Activated CD4-positive, CD25-positive, alpha-beta regulatory T cell treated with anti-CD3 and anti-CD28 coated beads, Interleukin-2, amount 50 U/mL, for 24 hours (primary cell): Measurements from ENCODE around the gene USP15.

Experiments
- ATAC-seq, 2 donors: fragments of 150-1000 bp; cut with Tn5 transposase; one replicate each; pipeline ENCODE4 v1.10.0; 2021; ENCODE audit warnings: mild to moderate bottlenecking in 1 of 2, moderate library complexity in 1 of 2

USP15 gene

GRCh38 chr12:62285284-62285683 is 25.1 kb downstream of the USP15 start:
- no peak for ATAC-seq

- no peak for ATAC-seq
Measured at GRCh38 chr12:62288328-62288727, 28.1 kb downstream of the USP15 start.

- no peak for ATAC-seq
Measured at GRCh38 chr12:62290846-62291245, 30.6 kb downstream of the USP15 start.

- peak; percentile 65 to 73 for ATAC-seq
Measured at GRCh38 chr12:62291864-62292760, 31.9 kb downstream of the USP15 start.

GRCh38 chr12:62292761-62293344 is 32.6 kb downstream of the USP15 start:
- ATAC-seq = no peak

- no peak for ATAC-seq
Measured at GRCh38 chr12:62294378-62294777, 34.2 kb downstream of the USP15 start.

GRCh38 chr12:62296001-62296400 is 35.8 kb downstream of the USP15 start:
- ATAC-seq = no peak

GRCh38 chr12:62297321-62297720 is 37.1 kb downstream of the USP15 start:
- ATAC-seq = no peak

GRCh38 chr12:62299617-62300016 is 39.4 kb downstream of the USP15 start:
- no peak for ATAC-seq

GRCh38 chr12:62301080-62301798 is 41.0 kb downstream of the USP15 start:
- ATAC-seq = peak in 1 of 2 donors; percentile 60

- ATAC-seq = no peak
Measured at GRCh38 chr12:62301799-62302133, 41.6 kb downstream of the USP15 start.

- no peak for ATAC-seq
Measured at GRCh38 chr12:62304560-62304959, 44.4 kb downstream of the USP15 start.

GRCh38 chr12:62305778-62306177 is 45.6 kb downstream of the USP15 start:
- ATAC-seq = no peak

GRCh38 chr12:62306569-62307530 is 46.6 kb downstream of the USP15 start:
- ATAC-seq = peak in 1 of 2 donors; percentile 33

- peak in 1 of 2 donors; percentile 41 for ATAC-seq
Measured at GRCh38 chr12:62308201-62308600, 48.0 kb downstream of the USP15 start.

- no peak for ATAC-seq
Measured at GRCh38 chr12:62313727-62314380, 53.6 kb downstream of the USP15 start.

GRCh38 chr12:62317017-62317416 is 56.8 kb downstream of the USP15 start:
- ATAC-seq = no peak

GRCh38 chr12:62319058-62319457 is 58.9 kb downstream of the USP15 start:
- no peak for ATAC-seq

- no peak for ATAC-seq
Measured at GRCh38 chr12:62320054-62320453, 59.9 kb downstream of the USP15 start.

- no peak for ATAC-seq
Measured at GRCh38 chr12:62323386-62323785, 63.2 kb downstream of the USP15 start.

GRCh38 chr12:62328296-62328921 is 68.2 kb downstream of the USP15 start:
- ATAC-seq = no peak
